ENCODE measurements around the gene MTMR4.
"Not testable (repeated sequence)": the region's sequence is repeated elsewhere in the genome, so short reads cannot be mapped to it uniquely, and the experiment has no call there.

Gene MTMR4

DNA sequence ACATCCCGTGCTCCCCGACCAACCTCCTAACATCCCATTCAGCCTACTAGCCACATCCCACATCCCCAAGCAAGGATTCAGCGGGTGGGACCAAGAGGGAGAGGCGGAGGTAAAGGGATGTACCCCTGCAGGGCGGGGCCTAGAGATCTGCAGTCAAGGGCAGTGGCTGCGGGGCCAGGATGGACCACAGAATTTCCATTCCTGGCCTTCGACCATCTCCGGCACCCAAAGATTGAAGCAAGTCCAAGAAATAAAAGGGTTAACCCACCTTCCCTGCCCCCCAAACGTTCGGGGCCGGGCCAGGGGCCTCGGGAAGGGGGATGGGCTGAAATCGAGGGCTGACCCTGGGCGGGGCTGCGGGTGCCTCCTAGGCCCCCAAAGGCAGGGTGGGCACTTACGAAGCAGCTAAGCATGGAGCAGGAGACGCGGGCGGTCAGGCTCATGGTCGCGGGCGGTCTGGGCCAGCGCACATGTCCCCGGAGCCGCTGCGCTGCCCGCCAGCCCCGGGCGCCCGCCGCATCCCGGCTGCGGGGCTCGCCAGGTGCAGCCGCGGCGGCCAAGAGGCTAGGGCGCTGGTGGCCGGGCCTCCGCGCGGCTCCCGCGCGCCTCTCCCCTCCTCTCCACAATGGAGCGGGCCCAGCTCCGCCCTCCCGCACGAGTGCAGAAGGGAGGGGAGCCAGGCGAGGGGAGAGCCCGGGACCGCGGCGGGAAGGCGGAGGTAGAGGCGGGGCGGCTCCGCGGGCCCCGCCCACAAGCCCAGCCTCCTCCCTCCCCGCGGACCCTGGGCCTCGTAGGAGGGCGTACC is at the start of gene MTMR4:
Gene MTMR4, minus strand, starts transcription at position 674 of the 805 bp plus-strand sequence. Its CDS starts 231 bp downstream, at position 443.
- Histone ChIP-seq H3K27me3 (no peaks in the 10 kb centered on the region), H3K9me3 (replicated peaks in 1 of 11) (no peaks in the 10 kb centered on the region), H3K4me1 (peaks cover 40 to 70% (median 52%) of the 10 kb centered on the region in 10 experiments), H4K20me1 (peaks cover 0 to 23% (median 14%) of the 10 kb centered on the region in 11 experiments; a peak in 13 of 22 replicates), H3K36me3 (peaks cover 34 to 38% (median 37%) of the 10 kb centered on the region in 11 experiments), H3K4me2 (peak within 1 kb of the TSS; percentile 91 to 99 (median 96)), H3K9ac (peak within 1 kb of the TSS; percentile 79 to 95 (median 91)), H3K27ac (peak within 1 kb of the TSS; percentile 28 to 94 (median 90); a peak in 21 of 22 replicates), H3K4me3 (peak within 1 kb of the TSS; percentile 74 to 97 (median 92))
- TF ChIP-seq Cebpa-rat (IDR thresholded peaks at IDR 0.05) = no peak

- Histone ChIP-seq H3K9me3 (replicated peaks in 1 of 11) (no peaks in the 10 kb centered on the region), H3K27me3 (peaks cover 0 to 18% (median 0%) of the 10 kb centered on the region in 11 experiments; a peak in 4 of 22 replicates), H4K20me1 (peaks cover 0 to 4% (median 0%) of the 10 kb centered on the region in 11 experiments; a peak in 2 of 22 replicates), H3K4me1 (peaks cover 28 to 36% (median 34%) of the 10 kb centered on the region in 10 experiments), H3K27ac (no peak overlapping the region), H3K4me2 (no peak overlapping the region), H3K4me3 (no peak overlapping the region), H3K36me3 (no peaks in the 10 kb centered on the region), H3K9ac (no peak overlapping the region)
- TF ChIP-seq Cebpa-rat (IDR thresholded peaks at IDR 0.05) = no peak
Measured at GRCh38 chr17:58560511-58560910, 46.1 kb upstream of the MTMR4 start.

- H3K36me3 ChIP-seq = no peaks in the 10 kb centered on the region
- no peak overlapping the region for H3K27ac ChIP-seq
- no peaks in the 10 kb centered on the region for H3K9me3 ChIP-seq (replicated peaks in 1 of 11)
- no peak for TF ChIP-seq Cebpa-rat (IDR thresholded peaks at IDR 0.05)
- peaks cover 13 to 27% (median 20%) of the 10 kb centered on the region in 10 experiments for H3K4me1 ChIP-seq
- peak overlapping the region in 5 of 11 experiments; percentile 11 to 63 (median 32); a peak in 5 of 22 replicates for H3K4me2 ChIP-seq
- peaks cover 0 to 4% (median 0%) of the 10 kb centered on the region in 11 experiments; a peak in 2 of 22 replicates for H4K20me1 ChIP-seq
- H3K27me3 ChIP-seq = peaks cover 0 to 21% (median 0%) of the 10 kb centered on the region in 11 experiments; a peak in 4 of 22 replicates
- H3K4me3 ChIP-seq = no peak overlapping the region
- no peak overlapping the region for H3K9ac ChIP-seq
Measured at GRCh38 chr17:58557981-58558380, 43.5 kb upstream of the MTMR4 start.

- Histone ChIP-seq H3K9ac (peak overlapping the region in 4 of 11 experiments; percentile 33 to 52 (median 44); a peak in 3 of 22 replicates), H3K27ac (peak overlapping the region in 7 of 11 experiments; percentile 7 to 58 (median 49); a peak in 9 of 22 replicates), H3K4me2 (peak overlapping the region; percentile 11 to 79 (median 62)), H3K9me3 (replicated peaks in 1 of 11) (no peaks in the 10 kb centered on the region), H4K20me1 (peaks cover 0 to 4% (median 0%) of the 10 kb centered on the region in 11 experiments; a peak in 2 of 22 replicates), H3K27me3 (peaks cover 0 to 28% (median 0%) of the 10 kb centered on the region in 11 experiments; a peak in 4 of 22 replicates), H3K4me1 (peaks cover 13 to 27% (median 20%) of the 10 kb centered on the region in 10 experiments), H3K36me3 (no peaks in the 10 kb centered on the region), H3K4me3 (no peak overlapping the region)
- TF ChIP-seq Cebpa-rat (IDR thresholded peaks at IDR 0.05) = no peak
Measured at GRCh38 chr17:58556833-58557250, 42.4 kb upstream of the MTMR4 start.

- not testable (repeated sequence) for H3K36me3 ChIP-seq; H3K9ac ChIP-seq; H3K9me3 ChIP-seq (replicated peaks in 1 of 11); H3K27ac ChIP-seq; H3K4me3 ChIP-seq; H3K4me2 ChIP-seq; H4K20me1 ChIP-seq
- Histone ChIP-seq H3K27me3 (peaks cover 0 to 19% (median 0%) of the 10 kb centered on the region in 11 experiments; a peak in 4 of 22 replicates), H3K4me1 (peaks cover 13 to 27% (median 20%) of the 10 kb centered on the region in 10 experiments)
Measured at GRCh38 chr17:58555109-58555508, 40.7 kb upstream of the MTMR4 start.

- Histone ChIP-seq H3K9ac (no peak overlapping the region), H3K27me3 (no peaks in the 10 kb centered on the region), H3K4me2 (no peak overlapping the region), H3K36me3 (no peaks in the 10 kb centered on the region), H3K27ac (no peak overlapping the region), H3K9me3 (replicated peaks in 1 of 11) (no peaks in the 10 kb centered on the region), H3K4me3 (no peak overlapping the region), H4K20me1 (no peaks in the 10 kb centered on the region; a peak in 1 of 22 replicates), H3K4me1 (peaks cover 0 to 7% (median 0%) of the 10 kb centered on the region in 10 experiments; a peak in 4 of 20 replicates)
- TF ChIP-seq Cebpa-rat (IDR thresholded peaks at IDR 0.05) = no peak
Measured at GRCh38 chr17:58541249-58541648, 26.8 kb upstream of the MTMR4 start.

DNA sequence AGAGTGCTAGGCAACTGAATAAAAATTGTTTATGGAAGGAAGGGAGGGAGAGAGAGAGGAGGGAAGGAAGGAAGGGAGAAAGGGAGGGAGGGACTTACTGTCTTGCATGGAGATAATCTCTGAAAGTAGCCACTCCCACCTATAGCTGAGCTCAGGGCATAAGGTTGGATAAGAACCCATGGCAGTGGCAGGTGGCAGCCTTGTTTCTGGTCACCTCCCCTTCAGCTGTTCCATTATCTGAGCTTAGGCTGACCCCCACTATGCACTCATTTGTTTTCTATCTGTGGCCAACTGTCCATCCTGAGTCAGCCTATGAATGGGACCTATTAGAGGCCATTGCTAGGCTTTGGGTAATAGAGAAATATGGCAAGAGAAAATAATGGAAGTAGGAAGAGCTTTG is 25.3 kb upstream of the MTMR4 start:
- Histone ChIP-seq H3K4me2 (no peak overlapping the region), H4K20me1 (no peaks in the 10 kb centered on the region; a peak in 1 of 22 replicates), H3K36me3 (no peaks in the 10 kb centered on the region), H3K27ac (no peak overlapping the region), H3K27me3 (no peaks in the 10 kb centered on the region), H3K9me3 (replicated peaks in 1 of 11) (no peaks in the 10 kb centered on the region), H3K4me1 (peaks cover 0 to 22% (median 11%) of the 10 kb centered on the region in 10 experiments; a peak in 16 of 20 replicates), H3K4me3 (no peak overlapping the region), H3K9ac (no peak overlapping the region)
- TF ChIP-seq Cebpa-rat (IDR thresholded peaks at IDR 0.05) = no peak

GRCh38 chr17:58538811-58539409 is 24.5 kb upstream of the MTMR4 start:
- Histone ChIP-seq H4K20me1 (no peaks in the 10 kb centered on the region; a peak in 1 of 22 replicates), H3K4me2 (no peak overlapping the region), H3K9me3 (replicated peaks in 1 of 11) (no peaks in the 10 kb centered on the region), H3K4me1 (peaks cover 0 to 30% (median 18%) of the 10 kb centered on the region in 10 experiments; a peak in 16 of 20 replicates), H3K36me3 (no peaks in the 10 kb centered on the region), H3K9ac (no peak overlapping the region), H3K27ac (no peak overlapping the region), H3K4me3 (no peak overlapping the region), H3K27me3 (peaks cover 0 to 5% (median under 1%) of the 10 kb centered on the region in 11 experiments; a peak in 5 of 22 replicates)
- no peak for TF ChIP-seq Cebpa-rat (IDR thresholded peaks at IDR 0.05)

DNA sequence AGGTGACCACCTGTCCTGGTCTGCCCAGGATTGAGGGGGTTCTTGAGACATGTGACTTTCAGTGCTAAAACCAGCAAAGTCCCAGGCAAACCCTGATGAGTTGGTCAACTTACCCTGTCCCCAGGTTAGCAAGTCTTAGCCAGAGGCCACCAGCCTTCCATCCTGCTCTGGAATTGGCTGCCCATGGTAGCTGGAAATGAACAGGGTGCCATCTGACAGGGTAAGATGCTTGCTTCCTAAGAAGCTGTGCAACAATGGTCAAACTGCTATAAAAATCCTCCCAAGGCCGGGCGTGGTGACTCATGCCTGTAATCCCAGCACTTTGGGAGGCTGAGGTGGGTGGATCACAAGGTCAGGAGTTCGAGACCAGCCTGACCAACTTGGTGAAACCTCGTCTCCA is 22.8 kb upstream of the MTMR4 start:
- no peak overlapping the region for H3K4me3 ChIP-seq
- no peak for TF ChIP-seq Cebpa-rat (IDR thresholded peaks at IDR 0.05)
- H3K27me3 ChIP-seq = peaks cover 13 to 21% (median 17%) of the 10 kb centered on the region in 11 experiments
- H3K4me2 ChIP-seq = 0 out of 22 replicates have a peak overlapping the region, but pooled peaks of 2 of the 11 experiments have one; percentile 2 to 8
- peaks cover 3 to 47% (median 27%) of the 10 kb centered on the region in 10 experiments; a peak in 17 of 20 replicates for H3K4me1 ChIP-seq
- H4K20me1 ChIP-seq = peaks cover 0 to 6% (median 0%) of the 10 kb centered on the region in 11 experiments; a peak in 1 of 22 replicates
- no peaks in the 10 kb centered on the region for H3K9me3 ChIP-seq (replicated peaks in 1 of 11)
- no peak overlapping the region for H3K27ac ChIP-seq
- H3K9ac ChIP-seq = no peak overlapping the region
- no peaks in the 10 kb centered on the region for H3K36me3 ChIP-seq
